ENCODE results near the gene BCAS3.
A peak's percentile ranks its signal among the peaks of the same experiment; 100 is the strongest.

BCAS3 gene

GRCh38 chr17:61299517-61300513 lies 622.2 kb downstream of the BCAS3 start:
- no peak for DNase-seq (ENCODE audit: low read depth)
- no peak overlapping the region for H3K4me3 ChIP-seq (ENCODE audit: control insufficient read depth, low read depth, low read length)
- TF ChIP-seq, protein P1, sequence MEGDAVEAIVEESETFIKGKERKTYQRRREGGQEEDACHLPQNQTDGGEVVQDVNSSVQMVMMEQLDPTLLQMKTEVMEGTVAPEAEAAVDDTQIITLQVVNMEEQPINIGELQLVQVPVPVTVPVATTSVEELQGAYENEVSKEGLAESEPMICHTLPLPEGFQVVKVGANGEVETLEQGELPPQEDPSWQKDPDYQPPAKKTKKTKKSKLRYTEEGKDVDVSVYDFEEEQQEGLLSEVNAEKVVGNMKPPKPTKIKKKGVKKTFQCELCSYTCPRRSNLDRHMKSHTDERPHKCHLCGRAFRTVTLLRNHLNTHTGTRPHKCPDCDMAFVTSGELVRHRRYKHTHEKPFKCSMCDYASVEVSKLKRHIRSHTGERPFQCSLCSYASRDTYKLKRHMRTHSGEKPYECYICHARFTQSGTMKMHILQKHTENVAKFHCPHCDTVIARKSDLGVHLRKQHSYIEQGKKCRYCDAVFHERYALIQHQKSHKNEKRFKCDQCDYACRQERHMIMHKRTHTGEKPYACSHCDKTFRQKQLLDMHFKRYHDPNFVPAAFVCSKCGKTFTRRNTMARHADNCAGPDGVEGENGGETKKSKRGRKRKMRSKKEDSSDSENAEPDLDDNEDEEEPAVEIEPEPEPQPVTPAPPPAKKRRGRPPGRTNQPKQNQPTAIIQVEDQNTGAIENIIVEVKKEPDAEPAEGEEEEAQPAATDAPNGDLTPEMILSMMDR (IDR thresholded peaks at IDR 0.05; ENCODE audit: control insufficient read depth, insufficient read depth, low read depth, low read length, missing control alignments): no peak

- no peak for DNase-seq (ENCODE audit: low read depth)
- no peak overlapping the region for H3K4me3 ChIP-seq (ENCODE audit: control insufficient read depth, low read depth, low read length)
- TF ChIP-seq, protein P1 (IDR thresholded peaks at IDR 0.05; ENCODE audit: control insufficient read depth, insufficient read depth, low read depth, low read length, missing control alignments): no peak
Observed at GRCh38 chr17:61302953-61303816, 625.5 kb downstream of the BCAS3 start.

- DNase-seq (ENCODE audit: low read depth): no peak
- TF ChIP-seq, protein P1 (IDR thresholded peaks at IDR 0.05; ENCODE audit: control insufficient read depth, insufficient read depth, low read depth, low read length, missing control alignments): no peak
- H3K4me3 ChIP-seq (ENCODE audit: control insufficient read depth, low read depth, low read length): no peak overlapping the region
Observed at GRCh38 chr17:61303817-61304096, 626.1 kb downstream of the BCAS3 start.

DNA sequence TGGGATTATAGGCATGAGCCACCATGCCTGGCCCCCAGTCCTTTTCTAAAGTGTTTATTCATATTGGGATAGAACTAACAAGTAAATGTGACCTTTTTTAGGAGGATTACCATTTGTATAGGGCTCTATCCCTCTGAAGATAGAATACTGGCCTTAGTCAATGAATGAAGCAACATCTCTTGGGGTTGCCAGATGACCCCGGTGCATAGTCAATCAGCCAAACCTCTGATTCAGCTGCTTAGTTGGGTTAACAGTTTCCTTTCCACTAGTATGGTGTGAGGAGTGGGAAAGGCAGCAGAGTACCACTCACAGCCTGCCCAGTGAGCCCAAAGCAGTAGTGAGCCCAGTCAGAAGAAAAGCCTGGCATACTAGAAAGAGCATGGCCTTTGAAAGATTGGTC lies 627.4 kb downstream of the BCAS3 start:
- DNase-seq (ENCODE audit: low read depth): no peak
- H3K4me3 ChIP-seq (ENCODE audit: control insufficient read depth, low read depth, low read length): no peak overlapping the region
- TF ChIP-seq, protein P1 (IDR thresholded peaks at IDR 0.05; ENCODE audit: control insufficient read depth, insufficient read depth, low read depth, low read length, missing control alignments): no peak

DNA sequence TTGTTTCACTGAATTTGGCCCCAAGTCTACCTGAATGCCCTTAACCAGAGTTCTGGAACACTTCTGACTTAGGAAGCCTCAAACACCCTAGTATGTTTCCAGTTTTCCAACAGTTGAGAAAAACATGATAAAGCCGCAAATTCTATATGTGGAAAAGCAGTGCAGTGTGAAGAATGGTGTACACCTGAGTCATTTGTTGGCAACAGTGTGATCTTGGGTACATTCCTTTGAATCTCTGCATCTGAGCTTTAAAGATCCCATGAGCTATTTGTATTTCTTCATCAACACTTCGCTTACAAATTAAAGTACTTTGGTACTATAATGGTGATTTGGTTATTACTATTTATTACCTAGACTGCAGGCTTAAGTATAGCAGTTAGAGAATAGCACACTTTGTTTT lies 628.4 kb downstream of the BCAS3 start:
- TF ChIP-seq, protein P1 (IDR thresholded peaks at IDR 0.05; ENCODE audit: control insufficient read depth, insufficient read depth, low read depth, low read length, missing control alignments): no peak
- H3K4me3 ChIP-seq (ENCODE audit: control insufficient read depth, low read depth, low read length): no peak overlapping the region
- DNase-seq (ENCODE audit: low read depth): no peak

- TF ChIP-seq, protein P1 (IDR thresholded peaks at IDR 0.05; ENCODE audit: control insufficient read depth, insufficient read depth, low read depth, low read length, missing control alignments): peak; percentile 24
- peak; percentile 99 for DNase-seq (ENCODE audit: low read depth)
- no peak overlapping the region for H3K4me3 ChIP-seq (ENCODE audit: control insufficient read depth, low read depth, low read length)
Observed at GRCh38 chr17:61307905-61308886, 630.5 kb downstream of the BCAS3 start.
